ENCODE data around the gene ARSI.

The ARSI gene

DNA sequence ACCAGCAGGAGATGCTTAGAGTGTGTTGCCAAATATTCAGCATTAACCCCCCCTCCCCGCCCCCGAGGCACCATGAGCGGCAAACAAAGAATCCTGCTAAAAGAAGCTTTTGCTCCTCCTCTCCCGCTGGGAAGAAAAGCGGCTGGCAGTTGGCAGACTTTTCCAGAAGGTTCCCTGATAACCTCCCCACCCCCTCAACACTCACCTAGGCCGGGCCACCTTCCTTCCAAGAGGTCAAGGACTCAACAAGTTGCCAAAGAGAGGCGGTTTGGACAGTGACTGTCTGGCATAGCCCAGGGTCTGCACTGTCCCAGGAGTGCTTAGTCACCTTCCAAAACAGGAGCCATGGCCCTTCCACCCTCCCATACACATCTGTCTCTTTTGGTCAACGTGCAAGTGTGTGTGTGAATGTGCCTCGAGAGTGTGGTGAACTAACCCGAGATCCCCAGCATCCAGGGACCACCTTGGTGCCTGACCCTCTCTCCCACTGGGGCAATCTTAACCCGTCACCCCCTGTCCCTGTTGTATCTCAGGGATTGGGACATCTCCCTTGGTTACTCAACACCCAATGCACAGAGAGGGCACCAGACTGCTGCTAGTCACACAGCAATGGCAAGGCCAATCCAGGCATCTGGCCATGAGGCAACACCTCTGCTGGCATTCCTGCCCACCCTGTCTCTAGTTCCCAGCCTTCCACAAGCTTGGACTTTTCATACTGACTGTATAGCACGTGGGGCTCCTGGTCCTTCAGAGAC, 32.0 kb downstream of the ARSI start:
- peaks cover 6% of the 10 kb centered on the region; the same call in 1 of the 2 replicates for H3K27me3 ChIP-seq (ENCODE audit: low read depth)
- no peak for DNase-seq (ENCODE audit: low spot score in 2 of 2)
- in situ Hi-C loops (cut with MboI; ENCODE audit: low sequenced_read_pairs): no loop called here
- H3K4me1 ChIP-seq: no peaks in the 10 kb centered on the region
- H3K36me3 ChIP-seq (replicated peaks): no peaks in the 10 kb centered on the region
- H3K4me3 ChIP-seq: no peak overlapping the region
- no peaks in the 10 kb centered on the region for H3K9me3 ChIP-seq

DNA sequence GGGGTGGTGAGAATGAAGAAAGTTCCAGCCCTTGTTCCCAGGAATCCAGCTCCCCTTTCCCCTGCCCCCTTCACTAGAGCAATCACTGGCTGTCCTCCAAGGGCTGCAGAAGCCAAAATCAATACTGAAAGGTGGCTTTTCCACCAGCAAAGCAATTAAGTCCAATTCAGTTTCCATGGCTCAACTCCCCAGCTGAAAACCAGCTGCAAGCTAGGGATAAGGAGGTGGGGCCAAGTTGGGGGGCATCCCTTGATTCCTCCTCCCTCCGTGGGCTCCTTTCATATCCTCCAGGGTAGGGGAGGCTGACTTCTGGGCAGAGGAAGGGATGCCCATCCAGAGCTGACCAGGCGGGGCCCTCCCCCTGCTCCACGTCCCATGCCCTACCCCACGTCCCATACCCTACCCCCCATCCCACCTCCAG, 35.8 kb downstream of the ARSI start:
- in situ Hi-C loops (cut with MboI; ENCODE audit: low sequenced_read_pairs): no loop called here
- Histone ChIP-seq H3K9me3 (no peaks in the 10 kb centered on the region), H3K4me3 (no peak overlapping the region), H3K27me3 (ENCODE audit: low read depth) (no peaks in the 10 kb centered on the region), H3K4me1 (no peaks in the 10 kb centered on the region), H3K36me3 (replicated peaks) (no peaks in the 10 kb centered on the region)
- no peak for DNase-seq (ENCODE audit: low spot score in 2 of 2)

DNA sequence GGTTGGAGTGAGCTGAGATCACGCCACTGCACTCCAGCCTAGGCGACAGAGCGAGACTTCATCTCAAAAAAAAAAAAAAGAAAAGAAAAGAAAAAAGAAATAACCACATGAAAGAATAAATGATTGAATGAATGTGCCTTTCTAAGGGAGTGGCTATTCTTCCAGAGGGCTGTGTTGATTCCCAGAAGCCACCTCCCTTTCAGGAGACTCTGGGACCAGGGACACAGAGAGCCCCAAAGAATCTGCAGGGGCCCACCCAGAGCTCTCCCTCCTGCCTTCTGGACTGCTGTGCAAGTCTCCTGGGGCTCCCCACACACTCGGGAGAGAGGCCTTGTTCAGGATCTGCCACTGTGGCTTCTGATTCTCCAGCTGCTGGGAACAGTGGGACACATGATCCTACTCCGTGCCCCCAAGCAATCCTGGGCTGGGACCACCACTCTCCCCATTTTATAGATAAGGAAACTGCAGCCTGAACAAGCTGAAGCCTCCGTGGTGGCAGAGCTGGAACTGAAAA, 36.8 kb downstream of the ARSI start:
- Histone ChIP-seq H3K36me3 (replicated peaks) (no peaks in the 10 kb centered on the region), H3K9me3 (no peaks in the 10 kb centered on the region), H3K27me3 (ENCODE audit: low read depth) (no peaks in the 10 kb centered on the region), H3K4me1 (no peaks in the 10 kb centered on the region), H3K4me3 (no peak overlapping the region)
- in situ Hi-C loops (cut with MboI; ENCODE audit: low sequenced_read_pairs): no loop called here
- no peak for DNase-seq (ENCODE audit: low spot score in 2 of 2)

DNA sequence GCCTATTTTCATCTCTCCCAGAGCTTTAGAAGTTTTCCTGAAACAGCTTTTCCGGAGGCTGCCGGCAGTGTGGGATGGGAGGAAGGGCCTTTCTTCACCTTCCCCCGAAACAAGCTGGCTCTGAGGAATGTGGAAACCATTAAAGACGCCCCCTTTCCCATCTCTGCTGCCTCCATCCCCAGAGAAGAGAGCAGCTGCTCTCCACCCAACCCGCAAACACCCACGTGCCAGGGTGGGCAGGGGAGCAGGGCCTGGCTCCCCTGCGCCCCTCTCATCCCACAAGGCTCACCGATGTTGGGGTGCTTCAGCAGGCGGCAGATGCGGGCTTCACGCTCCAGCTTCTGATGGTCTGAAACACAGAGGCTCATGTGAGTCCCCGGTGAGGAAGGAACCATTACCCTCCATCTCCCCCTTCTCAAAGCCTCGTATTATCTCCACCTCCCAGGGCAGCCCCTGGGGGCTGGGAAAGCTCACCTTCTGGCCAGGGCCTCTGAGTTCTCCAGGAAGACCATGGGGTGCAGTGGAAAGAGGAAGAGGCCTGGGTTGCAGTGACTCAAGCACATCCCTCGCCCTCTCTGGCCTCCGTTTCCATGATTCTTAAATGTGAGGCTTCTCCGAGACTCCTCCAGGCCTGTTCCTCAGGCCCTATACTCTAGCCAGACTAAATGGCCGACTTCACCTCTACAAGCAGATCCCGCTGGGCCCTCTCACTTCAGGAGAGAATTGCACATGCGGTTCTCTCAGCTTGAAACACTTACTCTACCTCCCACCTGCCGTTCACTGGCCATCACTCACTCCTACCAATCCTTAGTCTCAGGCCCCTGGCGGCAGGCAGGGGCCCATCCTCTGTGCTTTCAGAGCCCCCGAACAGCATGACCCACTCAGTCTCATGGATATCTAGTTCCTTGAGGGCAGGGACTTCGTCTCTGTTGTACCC, 37.8 kb downstream of the ARSI start:
- no peaks in the 10 kb centered on the region for H3K27me3 ChIP-seq (ENCODE audit: low read depth)
- in situ Hi-C loops (cut with MboI; ENCODE audit: low sequenced_read_pairs): no loop called here

DNA sequence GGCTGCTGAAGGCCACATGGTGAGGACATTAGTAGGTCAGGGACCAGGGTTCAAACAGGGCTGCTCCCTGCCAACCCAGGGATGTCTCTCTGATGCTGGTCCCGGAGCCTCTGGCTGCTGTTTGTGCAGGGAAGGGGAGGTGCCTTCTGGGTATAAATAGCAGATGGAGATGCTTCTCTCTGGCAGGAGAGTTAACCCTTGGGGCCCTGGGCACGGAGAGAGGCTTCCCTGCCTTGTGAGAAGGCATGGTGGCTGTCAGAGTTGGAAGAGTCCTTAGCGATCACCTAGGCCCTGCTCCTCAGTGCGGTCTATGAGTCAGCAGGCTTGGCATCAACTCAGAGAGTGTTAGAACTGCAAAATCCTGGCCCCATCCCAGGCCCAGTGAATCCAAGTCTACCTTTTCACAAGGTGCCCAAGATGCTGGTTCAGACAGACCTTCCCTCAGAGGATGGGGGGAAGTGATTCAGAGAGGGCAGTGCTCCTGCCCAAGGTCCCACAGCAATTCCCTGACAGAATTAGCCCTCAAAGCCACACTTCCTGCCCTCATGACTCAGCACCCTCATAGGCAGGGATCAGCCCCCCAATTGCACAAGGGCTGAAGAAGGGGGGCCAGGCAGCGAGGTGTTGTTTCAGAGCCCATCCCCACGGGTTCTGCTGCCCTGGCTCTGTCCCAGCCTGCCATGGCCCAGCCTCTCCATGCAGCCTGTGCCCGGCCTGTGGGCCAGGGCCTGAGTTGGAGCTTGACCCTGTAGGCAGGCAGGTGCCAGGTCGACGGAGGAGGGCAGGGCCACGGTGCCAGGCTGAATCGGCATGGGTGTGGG, 38.7 kb downstream of the ARSI start:
- Histone ChIP-seq H3K9me3 (no peaks in the 10 kb centered on the region), H3K4me1 (no peaks in the 10 kb centered on the region), H3K4me3 (no peak overlapping the region), H3K36me3 (replicated peaks) (no peaks in the 10 kb centered on the region), H3K27me3 (ENCODE audit: low read depth) (no peaks in the 10 kb centered on the region)
- DNase-seq (ENCODE audit: low spot score in 2 of 2): no peak
- in situ Hi-C loops (cut with MboI; ENCODE audit: low sequenced_read_pairs): no loop called here

More for the DNA sequence above, 37.8 kb downstream of the ARSI start:
- Histone ChIP-seq H3K36me3 (replicated peaks) (no peaks in the 10 kb centered on the region), H3K9me3 (no peaks in the 10 kb centered on the region), H3K4me1 (no peaks in the 10 kb centered on the region), H3K4me3 (no peak overlapping the region)
- no peak for DNase-seq (ENCODE audit: low spot score in 2 of 2)

DNA sequence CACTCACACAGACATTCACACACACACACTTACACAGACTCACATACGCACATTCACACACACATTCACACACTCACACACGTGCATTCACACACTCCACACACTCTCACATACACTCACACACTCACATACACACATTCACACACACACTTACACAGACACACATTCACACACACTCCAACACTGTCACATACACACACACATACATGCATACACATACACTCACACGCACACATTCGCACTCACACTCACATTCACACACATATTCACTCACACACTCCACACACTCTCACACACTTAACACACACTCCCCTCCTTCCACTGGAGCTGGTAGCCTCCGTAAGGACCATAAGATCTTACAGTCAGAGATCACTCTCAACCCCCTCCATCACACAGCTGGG, 39.3 kb downstream of the ARSI start:
- H3K9me3 ChIP-seq: no peaks in the 10 kb centered on the region
- no peaks in the 10 kb centered on the region for H3K4me1 ChIP-seq
- in situ Hi-C loops (cut with MboI; ENCODE audit: low sequenced_read_pairs): no loop called here
- no peak overlapping the region for H3K4me3 ChIP-seq
- no peak for DNase-seq (ENCODE audit: low spot score in 2 of 2)
- no peaks in the 10 kb centered on the region for H3K27me3 ChIP-seq (ENCODE audit: low read depth)
- no peaks in the 10 kb centered on the region for H3K36me3 ChIP-seq (replicated peaks)

DNA sequence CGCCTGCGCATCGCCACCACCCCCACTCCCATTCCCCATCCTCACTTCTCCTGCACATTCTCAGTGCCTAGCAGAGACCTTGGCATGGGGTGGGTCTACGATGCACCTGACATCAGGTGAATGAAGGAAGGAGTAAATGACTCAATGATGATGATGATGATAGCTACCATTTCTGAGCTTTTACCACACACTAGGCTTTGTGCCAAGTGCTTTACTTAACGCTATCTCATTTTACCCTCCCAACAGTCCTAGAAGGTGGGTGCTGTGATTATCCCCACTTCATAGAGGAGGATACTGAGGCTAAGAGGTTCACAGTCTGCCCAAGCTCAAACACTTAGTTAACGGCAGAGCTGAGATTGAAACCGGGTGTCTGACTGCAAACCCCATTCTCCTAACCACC, 40.2 kb downstream of the ARSI start:
- in situ Hi-C loops (cut with MboI; ENCODE audit: low sequenced_read_pairs): no loop called here
- DNase-seq (ENCODE audit: low spot score in 2 of 2): no peak
- Histone ChIP-seq H3K4me3 (no peak overlapping the region), H3K4me1 (no peaks in the 10 kb centered on the region), H3K27me3 (ENCODE audit: low read depth) (no peaks in the 10 kb centered on the region), H3K36me3 (replicated peaks) (no peaks in the 10 kb centered on the region), H3K9me3 (no peaks in the 10 kb centered on the region)

DNA sequence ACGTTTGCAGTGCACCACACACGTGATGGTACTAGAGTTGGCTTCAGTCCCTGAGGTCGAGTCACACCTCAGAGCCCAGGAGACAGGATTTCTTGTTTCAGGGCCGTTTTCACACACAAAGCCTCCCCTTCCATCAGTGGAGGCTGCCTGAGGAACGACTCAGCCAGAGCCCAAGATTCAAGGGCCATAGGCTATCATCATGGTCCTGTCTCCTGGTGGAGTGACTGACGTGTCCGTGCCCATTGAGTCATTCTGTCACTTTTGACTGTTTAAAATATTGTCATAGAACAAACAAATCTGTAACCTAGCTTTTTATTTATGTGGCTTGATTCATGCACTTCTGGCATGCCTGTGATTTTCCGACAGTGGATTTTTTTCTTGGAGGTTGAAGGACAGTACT, 41.5 kb downstream of the ARSI start:
- DNase-seq (ENCODE audit: low spot score in 2 of 2): no peak
- Histone ChIP-seq H3K27me3 (ENCODE audit: low read depth) (no peaks in the 10 kb centered on the region), H3K4me1 (peaks cover under 1% of the 10 kb centered on the region; the same call in 1 of the 2 replicates), H3K36me3 (replicated peaks) (no peaks in the 10 kb centered on the region), H3K4me3 (no peak overlapping the region), H3K9me3 (no peaks in the 10 kb centered on the region)
- in situ Hi-C loops (cut with MboI; ENCODE audit: low sequenced_read_pairs): no loop called here

DNA sequence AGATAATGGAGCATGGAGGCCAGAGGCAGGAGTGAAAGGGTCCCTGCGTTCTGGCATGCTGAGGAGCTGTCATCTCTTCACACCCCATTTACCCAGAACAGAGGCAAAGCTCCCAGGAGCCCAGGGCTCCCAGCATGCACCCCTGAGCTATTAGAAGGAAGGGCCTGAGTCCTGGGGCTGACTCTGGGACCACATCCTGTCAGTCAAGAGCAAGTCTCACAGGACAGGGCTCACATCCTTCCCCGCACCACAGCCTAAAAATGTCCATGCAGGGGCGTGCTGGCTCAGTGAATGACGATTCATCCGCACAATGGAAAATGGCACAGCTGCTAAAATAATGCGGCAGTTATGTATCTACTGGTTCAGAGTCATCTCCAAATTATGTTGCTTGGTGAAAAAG, 44.6 kb downstream of the ARSI start:
- DNase-seq (ENCODE audit: low spot score in 2 of 2): no peak
- in situ Hi-C loops (cut with MboI; ENCODE audit: low sequenced_read_pairs): no loop called here
- peaks cover 3% of the 10 kb centered on the region; the same call in 1 of the 2 replicates for H3K4me1 ChIP-seq
- no peaks in the 10 kb centered on the region for H3K27me3 ChIP-seq (ENCODE audit: low read depth)
- H3K4me3 ChIP-seq: no peak overlapping the region
- no peaks in the 10 kb centered on the region for H3K36me3 ChIP-seq (replicated peaks)
- no peaks in the 10 kb centered on the region for H3K9me3 ChIP-seq

DNA sequence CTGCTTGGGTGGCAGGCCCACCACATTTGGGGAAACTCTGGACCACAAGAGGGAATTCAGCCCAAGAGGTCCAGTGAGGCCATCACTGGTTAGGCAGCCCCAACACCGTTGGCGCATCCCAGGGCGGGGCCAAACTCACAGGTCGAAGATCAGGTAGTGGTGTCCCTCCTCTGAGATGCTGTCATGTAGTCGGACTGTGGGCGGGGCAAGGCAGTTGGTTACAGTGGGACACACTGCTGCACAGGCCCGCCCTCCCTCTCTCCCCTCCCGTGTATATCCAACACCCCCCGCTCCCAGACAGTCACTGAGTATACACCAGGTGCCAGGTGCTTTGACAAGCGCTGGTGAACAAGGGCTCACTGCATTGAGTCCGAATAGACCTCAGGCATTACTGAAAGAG, 45.3 kb downstream of the ARSI start:
- in situ Hi-C loops (cut with MboI; ENCODE audit: low sequenced_read_pairs): no loop called here
- peaks cover 3% of the 10 kb centered on the region; the same call in 1 of the 2 replicates for H3K4me1 ChIP-seq

DNA sequence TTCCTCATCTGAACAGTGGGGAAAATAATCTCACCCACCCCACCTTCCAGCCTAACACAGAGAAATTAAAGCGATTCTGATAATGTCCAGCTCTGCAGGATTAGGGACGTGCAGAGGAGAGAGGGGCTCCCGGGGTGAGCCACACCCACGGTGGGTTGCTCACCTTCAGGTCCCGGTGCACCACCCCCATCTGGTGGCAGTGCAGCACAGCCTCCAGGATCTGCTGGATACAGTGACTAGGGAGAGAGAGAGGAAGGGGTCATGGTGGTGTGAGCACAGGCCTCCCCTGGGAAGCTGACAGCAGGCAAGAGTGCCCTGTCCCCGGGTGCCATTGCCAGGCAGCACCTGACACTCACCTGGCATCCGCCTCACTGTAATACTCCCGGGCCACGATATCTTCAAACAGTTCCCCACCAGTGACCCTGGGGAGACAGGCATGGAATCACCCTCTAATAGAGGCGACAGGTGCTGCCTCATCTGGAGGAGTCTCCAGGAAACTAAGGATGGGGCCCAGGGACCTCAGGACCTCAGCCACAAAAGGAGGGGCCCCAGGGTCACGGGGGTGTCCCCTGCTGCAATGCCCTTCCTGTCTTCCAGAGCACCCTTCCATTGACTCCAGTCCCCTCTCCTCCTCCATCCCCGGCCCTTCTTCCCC, 46.2 kb downstream of the ARSI start:
- H3K36me3 ChIP-seq (replicated peaks): no peaks in the 10 kb centered on the region

More for the DNA sequence above, 45.3 kb downstream of the ARSI start:
- H3K4me3 ChIP-seq: no peak overlapping the region
- H3K9me3 ChIP-seq: no peaks in the 10 kb centered on the region
- H3K36me3 ChIP-seq (replicated peaks): no peaks in the 10 kb centered on the region
- H3K27me3 ChIP-seq (ENCODE audit: low read depth): no peaks in the 10 kb centered on the region
- DNase-seq (ENCODE audit: low spot score in 2 of 2): no peak

DNA sequence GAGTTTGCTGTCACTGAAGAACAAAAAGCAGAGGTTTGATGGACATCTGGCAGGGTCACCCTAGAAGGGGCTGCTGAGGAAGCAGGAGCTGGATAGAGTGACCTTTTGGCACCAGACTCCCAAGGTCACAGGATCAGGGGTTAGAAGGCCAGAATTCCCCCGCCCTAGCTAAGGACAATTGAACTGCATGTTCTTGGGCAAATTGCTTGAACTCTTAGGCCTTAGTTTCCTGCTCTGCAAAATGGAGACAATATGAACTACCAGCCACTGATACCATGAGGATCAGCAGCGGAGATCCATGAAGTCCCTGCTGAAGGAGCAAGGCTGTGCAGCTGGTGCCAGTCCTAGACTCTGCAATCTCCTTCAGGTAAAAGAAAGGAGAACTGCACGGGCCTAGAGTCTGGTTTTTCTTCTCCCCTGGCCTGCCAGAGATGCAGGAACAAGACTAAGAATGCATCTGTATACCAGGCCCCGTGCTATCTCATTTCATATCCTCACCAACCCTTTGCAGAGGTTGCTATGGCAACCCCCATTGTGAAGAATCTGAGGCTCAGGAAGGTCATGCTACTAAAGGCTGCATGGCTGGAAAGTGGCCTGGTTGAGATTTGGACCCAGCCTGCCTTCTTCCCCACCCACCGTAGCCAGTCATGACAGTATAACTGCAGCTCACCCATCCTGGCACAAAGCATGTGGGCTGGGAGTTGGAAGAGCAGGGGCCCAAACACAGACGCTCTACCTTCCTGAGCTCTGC, 46.9 kb downstream of the ARSI start:
- DNase-seq (ENCODE audit: low spot score in 2 of 2): peak; percentile 57 to 68

More for the DNA sequence above, 46.2 kb downstream of the ARSI start:
- peaks cover 3% of the 10 kb centered on the region; the same call in 1 of the 2 replicates for H3K4me1 ChIP-seq
- in situ Hi-C loops (cut with MboI; ENCODE audit: low sequenced_read_pairs): no loop called here
- no peak overlapping the region for H3K4me3 ChIP-seq
- no peaks in the 10 kb centered on the region for H3K27me3 ChIP-seq (ENCODE audit: low read depth)
- H3K9me3 ChIP-seq: no peaks in the 10 kb centered on the region
- DNase-seq (ENCODE audit: low spot score in 2 of 2): peak in 1 of 2 experiments; percentile 60

More for the DNA sequence above, 46.9 kb downstream of the ARSI start:
- Histone ChIP-seq H3K9me3 (no peaks in the 10 kb centered on the region), H3K36me3 (replicated peaks) (no peaks in the 10 kb centered on the region), H3K4me1 (peaks cover 3% of the 10 kb centered on the region; the same call in 1 of the 2 replicates), H3K4me3 (no peak overlapping the region), H3K27me3 (ENCODE audit: low read depth) (no peaks in the 10 kb centered on the region)
- in situ Hi-C loops (cut with MboI; ENCODE audit: low sequenced_read_pairs): no loop called here

Measured in HAP-1 (cell line).